ENCODE measurements around the gene KLHL24.

KLHL24 gene

GRCh38 chr3:183730361-183730760, 94.9 kb downstream of the KLHL24 start:
- H3K27me3 Mint-ChIP-seq: no peaks in the 10 kb centered on the region
- no peak overlapping the region for H3K27ac Mint-ChIP-seq
- DNase-seq (no peak), ATAC-seq (replicated peaks) (no peak)
- no peak overlapping the region for H3K4me3 Mint-ChIP-seq
- H3K4me1 Mint-ChIP-seq: no peaks in the 10 kb centered on the region
- H3K9me3 Mint-ChIP-seq: no peaks in the 10 kb centered on the region
- H3K36me3 Mint-ChIP-seq: peaks cover 47 to 60% of the 10 kb centered on the region in 2 donors

GRCh38 chr3:183731611-183732010, 96.2 kb downstream of the KLHL24 start:
- Mint-ChIP-seq H3K36me3 (peaks cover 44 to 58% of the 10 kb centered on the region in 2 donors), H3K9me3 (no peaks in the 10 kb centered on the region), H3K4me1 (no peaks in the 10 kb centered on the region), H3K27me3 (no peaks in the 10 kb centered on the region), H3K4me3 (no peak overlapping the region), H3K27ac (no peak overlapping the region)
- no peak for ATAC-seq (replicated peaks)
- no peak for DNase-seq

GRCh38 chr3:183733553-183733952, 98.1 kb downstream of the KLHL24 start:
- H3K27me3 Mint-ChIP-seq: no peaks in the 10 kb centered on the region
- no peaks in the 10 kb centered on the region for H3K9me3 Mint-ChIP-seq
- ATAC-seq (replicated peaks) (no peak), DNase-seq (no peak)
- no peaks in the 10 kb centered on the region for H3K4me1 Mint-ChIP-seq
- H3K4me3 Mint-ChIP-seq: no peak overlapping the region
- peaks cover 47 to 63% of the 10 kb centered on the region in 2 donors for H3K36me3 Mint-ChIP-seq
- H3K27ac Mint-ChIP-seq: no peak overlapping the region

All from stimulated activated naive B cell treated with anti-CD40 and anti-IgM and Interleukin-4, amounts not matched to agents 10 μg/mL and 1 μg/mL and 100 μg/mL, for 72 hours (primary cell).